ENCODE results near the gene RNF220. TPM values are rescaled to one million over a fixed set of nuclear protein-coding genes. Genes with fewer than 3 reads are reported as not detected.

RNF220 gene
- total and polyA plus RNA-seq, 2 of the 13 experiments (the other 11 are each of a cell fraction or from before 2014, with no cell fraction given) = 48.2 to 72.1 TPM

DNA sequence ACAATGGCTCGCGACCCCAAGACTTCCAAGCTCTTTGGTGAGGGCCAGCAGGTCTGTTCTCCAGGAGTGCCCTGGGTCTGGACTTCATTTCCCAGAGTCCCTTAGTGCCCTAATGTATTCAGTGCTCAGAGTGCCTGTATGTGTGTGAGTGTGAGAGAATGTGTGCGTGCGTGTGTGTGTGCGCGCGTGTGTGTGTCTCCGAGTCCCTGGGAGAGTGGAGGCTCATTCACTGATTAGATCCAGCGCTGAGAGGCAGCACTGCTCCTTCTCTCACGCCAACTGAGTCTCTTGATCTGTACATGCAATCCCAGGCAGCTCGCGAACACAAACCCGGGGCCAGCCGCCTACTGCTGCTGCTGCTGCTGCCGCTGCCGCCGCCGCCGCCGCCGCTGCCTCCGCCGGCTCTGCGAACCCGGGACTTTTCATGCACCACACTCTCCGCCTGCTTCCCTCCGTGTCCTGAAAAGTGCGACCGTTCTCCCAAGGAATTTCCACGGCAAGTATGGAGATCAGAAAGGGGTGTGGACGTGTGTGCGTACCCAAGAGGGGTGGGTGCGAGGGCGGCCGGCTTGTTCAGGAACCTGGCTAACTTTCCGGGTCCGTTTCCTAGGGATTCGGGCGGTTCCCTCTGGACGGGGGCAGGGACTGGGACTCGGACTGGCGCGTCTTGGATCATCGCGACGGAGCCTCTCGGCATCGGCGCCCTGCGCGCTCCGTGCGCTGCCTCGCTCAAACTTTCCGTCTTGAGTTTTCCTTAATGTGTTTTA lies at the start of gene RNF220 (continued):
- TF ChIP-seq ZNF724P (CRISPR knock-in tag; IDR thresholded peaks at IDR 0.05; ENCODE audit: borderline replicate concordance) (0 out of 2 replicates have a peak, but pooled peaks have one; percentile 60), ZNF607 (CRISPR knock-in tag; IDR thresholded peaks at IDR 0.05; ENCODE audit: borderline replicate concordance) (peak; percentile 65; the same call in 1 of the 2 replicates), TRIM22 (IDR thresholded peaks at IDR 0.05) (no peak), ZNF44 (CRISPR knock-in tag; IDR thresholded peaks at IDR 0.05) (peak; percentile 63; the same call in 1 of the 2 replicates), SP4 (CRISPR knock-in tag; IDR thresholded peaks at IDR 0.05) (0 out of 2 replicates have a peak, but pooled peaks have one; percentile 55), ZNF800 (CRISPR knock-in tag; IDR thresholded peaks at IDR 0.05) (peak; percentile 34; the same call in 1 of the 2 replicates), FOXM1 (CRISPR knock-in tag; IDR thresholded peaks at IDR 0.05) (no peak), PRPF4 (IDR thresholded peaks at IDR 0.05; ENCODE audit: low read depth, low read length, poor library complexity, severe bottlenecking) (no peak), THYN1 (CRISPR knock-in tag; IDR thresholded peaks at IDR 0.05; ENCODE audit: borderline replicate concordance, low read depth) (no peak), ZBTB43 (CRISPR knock-in tag; conservative IDR thresholded peaks at IDR 0.05) (peak; percentile 99), THAP11 (CRISPR knock-in tag; IDR thresholded peaks at IDR 0.05) (peak; percentile 97), CEBPB (IDR thresholded peaks at IDR 0.05; ENCODE audit: borderline replicate concordance, low read depth, low read length) (no peak), RFX1 (IDR thresholded peaks at IDR 0.05) (no peak), MAF1 (CRISPR knock-in tag; IDR thresholded peaks at IDR 0.05; ENCODE audit: borderline replicate concordance) (no peak)
- TF ChIP-seq, protein P1, sequence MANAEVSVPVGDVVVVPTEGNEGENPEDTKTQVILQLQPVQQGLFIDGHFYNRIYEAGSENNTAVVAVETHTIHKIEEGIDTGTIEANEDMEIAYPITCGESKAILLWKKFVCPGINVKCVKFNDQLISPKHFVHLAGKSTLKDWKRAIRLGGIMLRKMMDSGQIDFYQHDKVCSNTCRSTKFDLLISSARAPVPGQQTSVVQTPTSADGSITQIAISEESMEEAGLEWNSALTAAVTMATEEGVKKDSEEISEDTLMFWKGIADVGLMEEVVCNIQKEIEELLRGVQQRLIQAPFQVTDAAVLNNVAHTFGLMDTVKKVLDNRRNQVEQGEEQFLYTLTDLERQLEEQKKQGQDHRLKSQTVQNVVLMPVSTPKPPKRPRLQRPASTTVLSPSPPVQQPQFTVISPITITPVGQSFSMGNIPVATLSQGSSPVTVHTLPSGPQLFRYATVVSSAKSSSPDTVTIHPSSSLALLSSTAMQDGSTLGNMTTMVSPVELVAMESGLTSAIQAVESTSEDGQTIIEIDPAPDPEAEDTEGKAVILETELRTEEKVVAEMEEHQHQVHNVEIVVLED (CRISPR knock-in tag; IDR thresholded peaks at IDR 0.05; ENCODE audit: borderline replicate concordance) = no peak; the same call in 1 of the 2 replicates
- TF ChIP-seq, protein P2, sequence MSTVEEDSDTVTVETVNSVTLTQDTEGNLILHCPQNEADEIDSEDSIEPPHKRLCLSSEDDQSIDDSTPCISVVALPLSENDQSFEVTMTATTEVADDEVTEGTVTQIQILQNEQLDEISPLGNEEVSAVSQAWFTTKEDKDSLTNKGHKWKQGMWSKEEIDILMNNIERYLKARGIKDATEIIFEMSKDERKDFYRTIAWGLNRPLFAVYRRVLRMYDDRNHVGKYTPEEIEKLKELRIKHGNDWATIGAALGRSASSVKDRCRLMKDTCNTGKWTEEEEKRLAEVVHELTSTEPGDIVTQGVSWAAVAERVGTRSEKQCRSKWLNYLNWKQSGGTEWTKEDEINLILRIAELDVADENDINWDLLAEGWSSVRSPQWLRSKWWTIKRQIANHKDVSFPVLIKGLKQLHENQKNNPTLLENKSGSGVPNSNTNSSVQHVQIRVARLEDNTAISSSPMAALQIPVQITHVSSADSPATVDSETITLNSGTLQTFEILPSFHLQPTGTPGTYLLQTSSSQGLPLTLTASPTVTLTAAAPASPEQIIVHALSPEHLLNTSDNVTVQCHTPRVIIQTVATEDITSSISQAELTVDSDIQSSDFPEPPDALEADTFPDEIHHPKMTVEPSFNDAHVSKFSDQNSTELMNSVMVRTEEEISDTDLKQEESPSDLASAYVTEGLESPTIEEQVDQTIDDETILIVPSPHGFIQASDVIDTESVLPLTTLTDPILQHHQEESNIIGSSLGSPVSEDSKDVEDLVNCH (CRISPR knock-in tag; IDR thresholded peaks at IDR 0.05) = 0 out of 2 replicates have a peak, but pooled peaks have one; percentile 27
